CD4-positive, alpha-beta T cell treated with Interleukin-15 for 1 hour (primary cell): Measurements from ENCODE around the gene SMCO1.
"Not testable (repeated sequence)": the region's sequence is repeated elsewhere in the genome, so short reads cannot be mapped to it uniquely, and the experiment has no call there.

Experiments
- DNase-seq: peaks from one replicate; pipeline ENCODE4 v3.0.0-alpha.2; 2020

SMCO1 gene

GRCh38 chr3:196486263-196486662 is 28.9 kb downstream of the SMCO1 start:
- DNase-seq: no peak

- DNase-seq: no peak
These were observed 37.5 kb downstream of the SMCO1 start for GRCh38 chr3:196477678-196478077.

DNA sequence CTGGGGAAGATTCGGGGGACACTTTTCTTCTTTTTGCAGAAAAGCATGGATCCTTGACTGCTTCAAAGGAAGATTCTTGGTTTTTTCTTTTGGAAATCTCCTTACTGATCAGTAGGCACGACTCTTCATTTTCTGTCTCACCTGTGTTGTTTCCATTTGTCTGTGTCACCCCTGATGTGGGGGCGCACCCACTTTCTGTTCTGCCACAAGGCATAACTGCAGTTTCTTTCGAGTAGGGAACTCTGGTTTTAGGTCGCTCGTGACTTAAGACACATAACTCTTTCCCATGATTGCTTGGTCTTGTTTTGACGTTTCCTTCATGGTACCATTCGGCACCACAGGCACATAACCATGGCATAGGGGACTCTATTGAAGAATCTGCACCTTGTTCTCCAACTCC is 42.9 kb downstream of the SMCO1 start:
- no peak for DNase-seq

GRCh38 chr3:196471551-196471950 is 43.6 kb downstream of the SMCO1 start:
- DNase-seq: no peak

DNA sequence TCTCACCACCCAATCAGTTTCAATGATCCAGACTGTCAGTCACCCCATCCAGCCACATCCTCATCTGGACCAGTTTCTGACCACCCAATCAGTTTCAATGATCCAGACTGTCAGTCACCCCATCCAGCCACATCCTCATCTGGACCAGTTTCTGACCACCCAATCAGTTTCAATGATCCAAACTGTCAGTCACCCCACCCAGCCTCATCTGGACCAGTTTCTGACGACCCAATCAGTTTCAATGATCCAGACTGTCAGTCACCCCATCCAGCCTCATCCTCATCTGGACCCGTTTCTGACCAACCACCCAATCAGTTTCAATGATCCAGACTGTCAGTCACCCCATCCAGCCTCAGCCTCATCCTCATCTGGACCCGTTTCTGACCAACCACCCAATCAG is 45.0 kb downstream of the SMCO1 start:
- not testable (repeated sequence) for DNase-seq

DNA sequence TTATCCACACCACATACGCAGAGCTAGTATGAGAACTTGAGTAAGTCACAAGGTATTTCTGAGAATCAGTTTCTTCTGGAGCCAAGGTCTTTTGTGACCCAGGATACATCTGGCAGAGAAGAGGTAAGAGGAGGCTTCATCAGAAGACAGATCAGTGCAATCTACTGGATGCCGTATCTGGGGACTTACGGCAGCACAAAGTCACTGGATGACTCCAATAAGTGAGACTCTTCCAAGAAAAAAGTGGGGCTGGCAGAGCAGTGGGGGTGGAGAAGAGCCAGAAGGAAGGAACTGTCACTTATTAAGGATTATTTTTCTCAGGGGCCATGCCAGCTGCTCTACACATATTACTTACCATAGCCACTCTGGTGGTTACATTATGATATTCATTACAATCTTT is 51.3 kb downstream of the SMCO1 start:
- no peak for DNase-seq

DNA sequence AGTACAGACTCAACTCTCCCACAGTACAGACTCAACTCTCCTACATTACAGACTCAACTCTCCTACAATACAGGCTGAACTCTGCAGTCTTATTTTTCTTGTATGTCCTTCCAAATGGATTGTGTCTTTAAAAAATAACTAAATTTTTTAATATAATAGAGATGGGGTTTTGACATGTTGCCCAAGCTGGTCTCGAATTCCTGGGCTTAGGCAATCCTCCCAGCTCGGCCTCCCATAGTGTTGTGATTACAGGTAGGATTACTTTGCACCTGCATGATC is 51.7 kb downstream of the SMCO1 start:
- no peak for DNase-seq

GRCh38 chr3:196462680-196463477 is 52.3 kb downstream of the SMCO1 start:
- DNase-seq: not testable (repeated sequence)

DNA sequence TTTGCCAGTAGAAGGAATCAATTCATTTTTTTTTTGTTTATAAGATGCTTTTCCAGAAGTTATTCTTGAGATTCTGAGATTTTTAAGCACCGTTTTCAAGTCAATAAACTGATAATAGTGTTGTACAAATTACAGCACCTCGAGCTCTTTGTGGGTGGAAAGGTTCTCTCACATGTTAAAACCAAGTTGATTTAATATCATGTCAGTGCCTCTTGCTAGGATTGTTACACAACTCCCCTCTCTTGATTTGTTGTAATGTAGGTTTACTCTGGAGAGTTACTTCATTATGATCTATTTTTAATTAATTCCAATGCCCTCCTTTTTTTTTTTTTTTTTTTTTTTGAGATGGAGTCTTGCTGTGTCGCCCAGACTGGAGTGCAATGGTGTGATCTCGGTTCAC is 57.1 kb downstream of the SMCO1 start:
- no peak for DNase-seq

DNA sequence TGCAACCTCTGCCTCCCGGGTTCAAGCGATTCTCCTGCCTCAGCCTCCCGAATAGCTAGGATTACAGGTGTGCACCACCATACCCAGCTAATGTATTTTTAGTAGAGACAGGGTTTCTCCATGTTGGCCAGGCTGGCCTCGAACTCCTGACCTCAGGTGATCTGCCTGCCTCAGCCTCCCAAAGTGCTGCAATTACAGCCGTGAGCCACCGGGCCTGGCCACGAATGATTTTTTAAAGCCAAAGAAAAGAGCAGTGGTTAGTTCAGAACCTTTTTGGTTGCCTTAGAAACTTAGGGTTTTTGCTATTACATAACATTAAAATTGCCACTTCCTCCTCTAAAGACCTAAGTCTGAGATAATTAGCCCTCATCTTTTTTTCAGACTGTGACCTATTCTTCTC is 57.7 kb downstream of the SMCO1 start:
- DNase-seq: peak; percentile 26
